GM18505 (cell line): ENCODE measurements around the gene GLUL.
"Not testable (repeated sequence)": the region's sequence is repeated elsewhere in the genome, so short reads cannot be mapped to it uniquely, and the experiment has no call there.

ENCODE experiments used
- ATAC-seq: cut with Tn5 transposase; IDR thresholded peaks from one replicate; pipeline ENCODE4 v1.9.1; 2021; ENCODE audit not compliant: unreplicated experiment
- POLR2A ChIP-seq: IDR thresholded peaks from 4 replicates; pipeline ENCODE4 v1.6.1; 2011; ENCODE audit warnings: borderline replicate concordance; ENCODE audit not compliant: insufficient read depth, insufficient read length; ENCODE audit errors: extremely low read depth

Gene GLUL

DNA sequence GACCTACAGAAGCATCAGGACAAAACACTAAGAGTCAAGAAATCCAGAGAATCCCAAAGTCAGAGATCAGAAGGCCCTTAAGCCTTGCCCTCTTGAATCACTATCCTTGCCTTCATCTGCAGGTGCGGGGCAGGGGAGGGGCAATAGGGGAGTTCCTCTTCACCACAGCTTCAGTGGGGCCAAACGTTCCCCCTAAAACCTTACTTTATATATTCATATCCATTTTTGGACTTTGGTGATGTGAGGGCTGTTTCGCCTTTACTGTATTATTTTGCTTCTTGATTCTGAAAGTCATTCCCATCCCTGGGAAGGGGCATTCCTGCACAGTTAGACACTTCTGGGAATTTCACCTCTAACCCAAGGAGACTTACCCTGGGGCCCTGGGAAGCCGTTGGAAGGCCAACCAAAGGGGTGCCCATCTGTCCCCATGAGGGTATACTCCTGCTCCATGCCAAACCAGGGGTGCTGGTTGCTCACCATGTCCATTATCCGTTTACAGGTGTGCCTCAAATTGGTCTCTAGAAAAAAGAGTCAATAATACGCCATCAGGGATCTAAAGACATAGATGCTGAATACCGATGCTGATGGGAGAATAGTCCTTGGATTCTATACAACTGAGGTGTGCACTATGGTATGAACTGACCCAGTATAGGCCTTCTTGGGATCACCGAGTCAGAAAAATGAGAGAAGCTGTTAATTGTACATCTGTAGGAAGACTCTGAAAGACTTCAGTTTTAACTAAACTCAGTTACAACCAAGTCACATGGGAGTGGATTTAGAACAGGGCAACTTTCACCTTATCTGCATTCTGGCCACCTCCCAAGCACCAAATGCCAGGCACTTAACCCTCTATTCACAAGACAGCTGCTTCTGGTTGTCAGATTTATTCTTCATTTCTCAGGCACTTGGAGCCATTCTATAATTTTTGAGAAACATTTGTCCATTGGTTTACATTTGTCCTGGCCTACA is 5.4 kb downstream of the GLUL start:
- no peak for ATAC-seq
- TF ChIP-seq POLR2A, result no peak

DNA sequence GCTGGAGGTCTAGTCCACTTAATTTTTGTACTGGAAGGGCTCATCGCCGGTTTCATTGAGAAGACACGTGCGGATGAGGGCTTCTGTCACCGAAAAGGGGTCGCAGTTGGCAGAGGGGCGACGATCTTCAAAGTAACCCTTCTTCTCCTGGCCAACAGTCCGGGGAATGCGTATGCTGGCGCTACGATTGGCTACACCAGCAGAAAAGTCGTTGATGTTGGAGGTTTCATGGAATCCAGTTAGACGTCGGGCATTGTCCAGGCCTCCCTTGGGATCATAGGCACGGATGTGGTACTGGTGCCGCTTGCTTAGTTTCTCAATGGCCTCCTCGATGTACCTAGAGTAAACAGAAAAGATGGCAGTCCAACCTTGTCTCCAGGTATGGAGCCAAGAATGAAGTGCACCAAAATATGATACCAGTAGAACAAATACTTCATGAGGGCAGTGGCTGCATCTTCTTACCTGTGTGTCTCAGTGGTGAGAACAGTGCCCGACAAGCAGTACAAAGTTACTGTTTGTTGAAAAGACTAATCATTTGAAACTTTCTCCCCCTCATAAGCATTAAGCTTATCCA is 7.1 kb downstream of the GLUL start:
- ATAC-seq, result no peak
- TF ChIP-seq POLR2A, result no peak

DNA sequence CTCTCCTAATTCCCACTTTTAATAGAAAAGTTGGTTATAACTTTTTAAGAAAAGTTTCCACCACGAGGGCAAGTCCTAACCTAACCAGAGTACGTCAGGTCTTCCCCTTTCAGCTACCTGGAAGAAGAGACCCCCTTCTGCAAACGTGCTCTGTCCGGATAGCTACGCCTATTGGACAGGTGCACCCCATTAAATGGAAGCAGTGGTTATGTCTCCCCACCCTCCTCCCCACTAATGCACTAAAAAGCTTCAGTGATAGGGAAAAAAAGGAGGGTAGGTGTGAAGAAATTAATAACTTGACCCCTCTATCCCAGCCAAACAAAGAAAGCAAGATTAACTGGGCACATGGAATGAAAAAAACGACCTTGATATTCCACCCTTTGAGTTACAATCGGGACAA is 7.7 kb downstream of the GLUL start:
- TF ChIP-seq POLR2A, result no peak
- ATAC-seq, result no peak

DNA sequence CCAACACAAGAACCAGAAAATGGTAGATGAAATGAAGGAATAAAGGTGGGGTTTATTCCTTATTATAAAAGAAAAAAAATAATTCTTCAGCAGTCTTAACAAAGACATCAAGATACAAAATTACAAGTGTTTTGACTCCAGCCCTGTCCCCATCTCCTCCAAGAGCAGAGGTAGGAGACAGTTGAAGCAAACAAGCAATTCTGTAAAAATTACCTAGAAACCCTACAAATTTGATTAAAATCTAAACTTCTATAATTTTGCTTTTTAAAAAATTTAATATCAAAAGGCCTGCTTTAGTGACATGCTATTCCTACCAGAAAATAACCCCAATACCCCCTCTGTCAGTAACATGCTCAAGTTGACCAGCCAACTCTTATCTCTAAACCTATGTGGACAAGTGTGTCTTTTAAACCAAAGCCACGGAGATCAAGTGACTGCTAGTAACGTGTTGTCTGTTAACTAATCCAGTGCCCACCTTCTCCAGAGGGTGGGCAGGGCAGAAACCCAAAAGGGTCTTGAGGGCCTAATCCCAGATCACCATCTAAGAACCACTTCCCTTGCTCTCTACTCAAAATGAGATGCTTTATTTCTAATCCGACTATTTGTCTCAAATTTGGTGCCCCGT is 8.4 kb downstream of the GLUL start:
- no peak for TF ChIP-seq POLR2A
- no peak for ATAC-seq

DNA sequence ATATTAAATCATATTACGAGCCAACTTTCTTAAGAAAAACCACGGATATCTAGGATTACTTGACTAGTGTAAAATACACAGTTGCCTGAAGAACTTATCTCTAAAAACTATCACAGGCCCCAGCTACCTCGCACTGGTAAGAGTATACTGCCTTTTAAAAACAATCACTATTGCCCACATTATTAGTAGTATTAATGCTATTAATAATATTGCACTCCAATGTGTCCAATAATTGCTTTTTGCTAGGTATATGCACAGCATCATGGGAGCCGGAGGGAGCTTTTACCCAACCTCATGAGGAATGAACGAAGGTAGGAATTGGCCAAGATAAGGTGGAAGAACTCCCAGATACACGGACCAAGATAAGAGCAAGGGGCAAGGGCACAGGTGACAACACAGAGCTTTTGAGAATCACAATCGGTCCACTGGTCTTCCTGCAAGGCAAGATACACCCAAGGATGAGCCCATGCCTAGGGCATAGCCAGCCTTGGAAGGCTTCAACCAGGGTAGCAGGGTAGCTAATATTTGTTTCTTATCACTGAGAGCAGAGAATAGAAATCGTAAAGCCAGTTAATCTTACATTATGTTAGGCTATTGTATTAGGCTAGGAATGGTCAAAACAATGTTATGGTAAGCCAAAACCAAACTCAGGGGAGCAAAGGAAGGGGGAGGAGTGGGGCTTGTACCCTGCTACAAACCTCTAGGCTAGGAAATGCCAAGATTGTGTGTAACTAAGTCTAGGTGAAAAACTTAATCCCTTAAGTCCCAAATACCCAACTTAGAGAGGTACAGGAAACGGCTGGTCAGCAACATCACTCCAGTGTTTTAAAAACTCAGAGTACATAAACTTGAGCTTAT is 9.4 kb downstream of the GLUL start:
- no peak for TF ChIP-seq POLR2A
- ATAC-seq, result no peak

DNA sequence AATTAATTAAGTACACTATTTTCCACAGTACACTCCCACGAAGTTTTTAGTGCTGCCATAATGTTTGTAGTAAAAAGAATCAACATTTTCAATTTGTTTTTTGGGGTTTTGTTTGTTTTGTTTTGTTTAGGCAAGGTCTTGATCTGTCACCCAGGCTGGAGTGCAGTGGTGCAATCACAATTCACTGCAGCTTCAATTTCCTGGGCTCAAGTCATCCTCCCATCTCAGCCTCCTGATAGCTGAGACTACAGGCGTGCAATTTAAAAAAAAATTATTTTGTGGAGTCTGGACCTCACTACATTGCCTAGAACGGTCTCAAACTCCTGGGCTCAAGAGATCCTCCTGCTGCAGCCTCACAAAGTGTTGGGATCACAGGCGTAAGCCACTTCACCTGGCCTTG is 11.4 kb downstream of the GLUL start:
- no peak for TF ChIP-seq POLR2A
- no peak for ATAC-seq

DNA sequence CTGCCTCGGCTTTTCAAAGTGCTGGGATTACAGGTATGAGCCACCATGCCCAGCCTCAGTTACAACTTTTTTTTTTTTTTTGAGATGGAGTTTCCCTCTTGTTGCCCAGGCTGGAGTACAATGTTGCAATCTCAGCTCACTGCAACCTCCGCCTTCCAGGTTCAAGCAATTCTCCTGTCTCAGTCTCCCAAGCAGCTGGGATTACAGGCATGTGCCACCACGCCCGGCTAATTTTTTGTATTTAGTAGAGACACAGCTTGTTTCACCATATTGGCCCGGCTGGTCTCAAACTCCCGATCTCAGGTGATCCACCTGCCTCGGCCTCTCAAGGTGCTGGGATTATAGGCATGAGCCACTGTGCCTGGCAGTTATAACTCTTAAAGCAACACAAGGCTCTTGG is 11.8 kb downstream of the GLUL start:
- ATAC-seq, result not testable (repeated sequence)

DNA sequence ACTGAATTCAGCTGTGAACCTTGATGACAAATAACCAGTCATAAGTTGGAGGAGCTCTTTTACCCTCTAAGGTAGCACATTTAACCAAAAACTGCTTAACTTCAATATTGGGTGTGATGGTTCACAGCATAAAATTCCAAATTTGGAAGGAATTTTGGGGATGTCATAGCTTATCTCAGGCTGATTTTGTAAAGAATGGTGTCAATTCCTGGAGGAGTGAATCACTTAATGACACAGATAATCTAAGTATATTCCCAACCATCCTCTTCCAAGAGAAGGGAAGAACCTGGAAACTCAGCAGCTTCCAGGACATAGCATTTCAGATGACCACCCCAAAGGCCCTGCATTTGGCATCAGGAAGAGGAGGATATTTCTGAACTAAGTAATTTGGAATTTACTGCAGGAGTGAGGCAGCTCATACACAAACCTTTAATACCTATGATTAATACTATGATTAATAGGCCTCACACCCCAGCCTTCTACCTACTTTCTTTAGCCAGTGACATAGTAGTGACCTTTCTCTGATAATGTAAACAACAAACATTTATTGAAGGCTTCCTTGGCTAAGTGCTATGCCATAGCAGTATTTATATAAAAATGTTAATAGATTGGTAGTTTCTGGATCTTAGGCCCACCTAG is 14.5 kb downstream of the GLUL start:
- TF ChIP-seq POLR2A, result no peak
- ATAC-seq, result no peak

DNA sequence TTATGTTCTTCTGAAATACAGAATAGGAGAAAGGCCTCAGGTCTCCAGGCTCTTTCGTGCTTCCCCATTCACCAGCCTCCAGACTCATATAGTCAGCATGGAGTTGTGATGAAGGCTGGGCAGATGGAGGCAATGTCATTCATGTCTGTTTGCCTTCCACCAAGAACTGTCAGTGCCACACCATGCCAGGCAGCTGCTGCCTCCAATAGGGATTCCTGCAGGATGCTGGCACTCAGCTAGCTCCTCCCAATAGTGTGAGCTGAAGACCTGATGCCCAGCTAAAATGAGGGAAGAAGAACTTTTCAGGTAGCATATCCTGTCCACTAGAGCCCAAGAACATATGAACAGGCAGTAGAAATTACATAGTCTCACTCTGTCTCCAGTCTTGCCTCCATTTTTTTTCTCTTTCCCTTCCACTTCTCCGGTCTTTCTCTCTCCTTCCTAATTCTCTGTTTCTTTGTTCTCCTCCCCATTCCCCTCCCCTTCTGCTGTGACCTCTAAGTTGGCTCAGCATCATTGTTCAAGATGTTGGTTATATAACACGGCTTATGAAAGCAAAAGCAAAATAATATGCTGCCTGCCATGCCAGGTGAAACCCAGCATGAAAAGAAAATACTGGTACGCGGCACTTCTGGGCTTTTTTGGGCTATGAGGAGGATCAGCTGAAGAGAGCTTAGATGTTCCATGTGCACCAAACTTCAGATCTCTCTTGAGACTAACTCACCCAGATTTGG is 17.3 kb downstream of the GLUL start:
- no peak for TF ChIP-seq POLR2A
- no peak for ATAC-seq

DNA sequence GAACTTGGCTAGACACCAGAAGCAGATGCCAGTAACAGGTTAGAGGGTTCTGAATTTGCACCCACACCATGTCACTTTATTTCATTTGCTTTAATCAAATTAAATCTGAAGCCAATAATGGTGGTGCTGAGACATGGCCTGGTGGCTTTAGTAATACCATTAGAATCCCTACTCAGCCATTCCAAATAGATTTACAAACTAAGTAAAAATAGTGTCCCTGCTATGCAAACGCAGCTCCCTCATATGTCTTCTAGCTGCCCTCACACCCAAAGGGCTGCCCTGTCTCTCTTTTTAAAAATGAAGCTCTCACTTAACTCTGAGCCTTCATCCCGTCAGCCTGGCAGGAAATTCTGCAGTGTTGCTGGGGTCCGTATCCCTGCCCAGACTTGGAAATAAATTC is 21.1 kb downstream of the GLUL start:
- ATAC-seq, result no peak
- no peak for TF ChIP-seq POLR2A

DNA sequence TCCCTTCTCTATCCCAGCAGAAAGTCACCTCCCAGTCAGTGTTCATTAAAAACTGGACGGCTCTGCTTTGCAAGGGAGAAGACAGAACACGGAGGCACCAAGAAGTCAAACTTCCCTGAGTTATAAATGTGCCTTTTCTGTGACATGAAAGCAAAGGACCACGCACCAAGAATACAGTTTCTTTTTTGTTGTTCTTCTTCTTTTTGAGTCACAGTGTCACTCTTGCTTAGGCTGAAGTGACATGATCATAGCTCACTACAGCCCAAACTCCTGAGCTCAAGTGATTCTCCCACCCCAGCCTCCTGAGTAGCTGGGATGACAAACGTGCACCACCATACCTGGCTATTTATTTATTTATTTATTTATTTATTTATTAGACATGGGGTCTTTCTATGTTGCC is 22.7 kb downstream of the GLUL start:
- TF ChIP-seq POLR2A, result no peak
- no peak for ATAC-seq

DNA sequence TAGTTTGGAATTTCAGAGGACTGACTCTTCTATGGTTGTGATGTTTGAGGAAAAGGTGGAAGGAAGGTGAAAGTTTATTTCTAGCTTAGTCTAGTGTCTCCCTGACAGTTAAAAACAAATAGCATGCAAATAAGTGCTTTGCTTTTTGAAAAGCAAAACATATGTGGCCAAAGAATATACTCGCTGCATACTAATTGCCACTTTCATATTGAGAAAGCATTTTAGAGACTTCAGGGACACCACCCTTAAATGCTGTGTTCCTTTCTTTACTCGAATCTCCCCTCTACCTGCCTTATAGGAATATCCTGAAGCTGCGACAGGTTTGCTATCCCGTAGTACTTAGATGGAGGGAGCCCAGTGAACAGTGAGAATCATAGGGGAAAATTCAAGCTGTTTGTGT is 23.2 kb downstream of the GLUL start:
- ATAC-seq, result no peak
- TF ChIP-seq POLR2A, result no peak
